Cardiac muscle cell (in vitro differentiated cells and primary cell): Measurements from ENCODE around the gene NOC4L. TPM values are rescaled to one million over a fixed set of nuclear protein-coding genes. Genes with fewer than 3 reads are reported as not detected.

Experiments
- DNase-seq, 2 donors: peaks; one replicate each; pipeline versions ENCODE4 v3.0.0 to v3.0.0-alpha.2; 2010 to 2017; ENCODE audit warnings: low read depth in 1 of 2, low spot score in 1 of 2
- H3K27ac ChIP-seq: fragments of 200-600 bp; sonication (generic); 2 replicates; pipeline ENCODE4 v1.5.1; 2016
- H3K27me3 ChIP-seq: fragments of 200-600 bp; sonication (generic); 2 replicates; pipeline ENCODE4 v1.6.0; 2016; ENCODE audit warnings: control low read depth
- H3K36me3 ChIP-seq: fragments of 200-600 bp; sonication (generic); 2 replicates; pipeline ENCODE4 v1.5.1; 2016; ENCODE audit warnings: control low read depth
- H3K4me1 ChIP-seq: fragments of 200-600 bp; sonication (generic); 2 replicates; pipeline ENCODE4 v1.8.1; 2017; ENCODE audit warnings: low read depth, mild to moderate bottlenecking, mixed run types
- H3K4me3 ChIP-seq: fragments of 200-600 bp; sonication (generic); 2 replicates; pipeline ENCODE4 v1.5.1; 2016; ENCODE audit warnings: mild to moderate bottlenecking
- H3K9me3 ChIP-seq: fragments of 200-600 bp; sonication (generic); 2 replicates; pipeline ENCODE4 v1.5.1; 2017; ENCODE audit warnings: low read depth, mild to moderate bottlenecking, control low read depth
- polyA plus RNA-seq: library from polyadenylated mRNA; unstranded; fragments of >200 nt; fragmentation: Nextera tagmentation; extraction: Ambion mirVana; gene quantifications from 2 replicates; pipeline ENCODE4 v1.2.1, GENCODE V29; 2016
- total RNA-seq: library from RNA; depleted of rRNA; stranded (reverse); fragments of >200 nt; gene quantifications from 2 replicates; pipeline ENCODE4 v1.2.3, GENCODE V29; 2016
- TF ChIP-seq, protein P1 (sequence below): IDR thresholded peaks from 2 replicates; pipeline ENCODE4 v1.5.1; 2012; ENCODE audit warnings: low read depth, mild to moderate bottlenecking, low read length

Gene NOC4L
- total and polyA plus RNA-seq, 2 experiments from 2014 or later, result 17.1 to 33.1 TPM

DNA sequence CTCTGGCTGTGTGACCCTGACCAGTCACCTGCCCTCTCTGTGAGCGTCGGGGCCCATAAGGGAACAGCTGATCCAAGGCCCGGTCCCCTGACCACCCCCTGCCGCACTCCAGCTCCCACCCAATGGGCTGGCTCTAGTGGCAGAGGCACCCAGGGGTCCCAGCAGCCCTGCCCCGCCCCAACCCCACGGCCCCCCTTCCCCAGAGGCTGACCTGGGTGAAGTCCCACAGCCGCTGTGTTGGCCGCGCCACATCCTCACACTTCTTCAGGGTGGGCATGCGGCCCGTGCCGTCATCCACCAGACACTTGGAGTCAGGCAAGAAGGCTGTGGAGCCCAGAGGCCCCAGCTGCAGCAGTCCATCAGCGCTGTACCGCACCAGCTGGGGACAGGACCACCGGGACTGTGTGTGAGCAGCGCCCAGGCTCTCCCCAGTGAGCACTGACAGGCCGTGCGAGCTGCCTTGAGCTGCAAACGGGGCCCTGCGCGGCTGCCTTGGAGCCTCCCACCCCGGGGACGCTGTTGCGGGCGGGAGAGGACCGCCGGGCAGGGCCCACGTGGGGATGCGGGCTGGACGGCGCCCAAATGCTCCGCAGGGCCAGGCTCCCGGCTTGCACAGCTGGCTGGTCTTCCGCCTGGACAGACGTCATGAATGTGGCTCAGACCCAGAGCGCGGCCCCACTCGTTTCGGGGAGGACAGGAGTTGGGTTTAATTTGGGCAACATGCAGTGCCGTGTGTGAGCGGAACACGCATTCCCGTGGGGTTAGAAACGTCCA is 53.5 kb downstream of the NOC4L start:
- TF ChIP-seq, protein P1, sequence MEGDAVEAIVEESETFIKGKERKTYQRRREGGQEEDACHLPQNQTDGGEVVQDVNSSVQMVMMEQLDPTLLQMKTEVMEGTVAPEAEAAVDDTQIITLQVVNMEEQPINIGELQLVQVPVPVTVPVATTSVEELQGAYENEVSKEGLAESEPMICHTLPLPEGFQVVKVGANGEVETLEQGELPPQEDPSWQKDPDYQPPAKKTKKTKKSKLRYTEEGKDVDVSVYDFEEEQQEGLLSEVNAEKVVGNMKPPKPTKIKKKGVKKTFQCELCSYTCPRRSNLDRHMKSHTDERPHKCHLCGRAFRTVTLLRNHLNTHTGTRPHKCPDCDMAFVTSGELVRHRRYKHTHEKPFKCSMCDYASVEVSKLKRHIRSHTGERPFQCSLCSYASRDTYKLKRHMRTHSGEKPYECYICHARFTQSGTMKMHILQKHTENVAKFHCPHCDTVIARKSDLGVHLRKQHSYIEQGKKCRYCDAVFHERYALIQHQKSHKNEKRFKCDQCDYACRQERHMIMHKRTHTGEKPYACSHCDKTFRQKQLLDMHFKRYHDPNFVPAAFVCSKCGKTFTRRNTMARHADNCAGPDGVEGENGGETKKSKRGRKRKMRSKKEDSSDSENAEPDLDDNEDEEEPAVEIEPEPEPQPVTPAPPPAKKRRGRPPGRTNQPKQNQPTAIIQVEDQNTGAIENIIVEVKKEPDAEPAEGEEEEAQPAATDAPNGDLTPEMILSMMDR, result no peak
- no peaks in the 10 kb centered on the region for H3K9me3 ChIP-seq
- no peaks in the 10 kb centered on the region for H3K27me3 ChIP-seq
- H3K36me3 ChIP-seq, result no peaks in the 10 kb centered on the region
- peak in 1 of 2 donors; percentile 44 for DNase-seq
- no peak overlapping the region for H3K4me3 ChIP-seq
- no peaks in the 10 kb centered on the region for H3K4me1 ChIP-seq
- H3K27ac ChIP-seq, result no peak overlapping the region

DNA sequence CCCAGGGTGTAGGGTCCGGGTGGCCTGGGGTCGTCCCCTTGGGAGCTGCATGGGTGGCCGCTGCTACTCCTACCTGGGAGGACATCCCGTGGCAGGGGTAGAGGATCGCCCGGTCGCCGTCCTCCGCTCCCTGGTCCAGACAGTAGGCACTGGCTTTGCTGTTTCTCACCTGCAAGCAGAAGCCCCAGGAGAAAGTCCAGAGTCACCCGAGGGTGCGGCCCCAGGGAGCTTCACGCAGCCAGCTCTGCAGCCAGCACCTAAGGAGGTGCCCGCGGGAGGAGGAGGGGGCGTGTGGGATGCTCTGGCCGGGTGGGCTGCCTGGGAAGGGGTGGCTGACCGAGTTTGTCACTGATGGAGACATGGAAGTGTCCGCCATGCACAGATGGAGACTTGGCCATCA is 54.8 kb downstream of the NOC4L start:
- TF ChIP-seq, protein P1, result no peak
- no peak overlapping the region for H3K4me3 ChIP-seq
- no peaks in the 10 kb centered on the region for H3K4me1 ChIP-seq
- no peaks in the 10 kb centered on the region for H3K36me3 ChIP-seq
- peaks cover 2% of the 10 kb centered on the region for H3K27me3 ChIP-seq
- no peak overlapping the region for H3K27ac ChIP-seq
- DNase-seq, result no peak
- H3K9me3 ChIP-seq, result no peaks in the 10 kb centered on the region

DNA sequence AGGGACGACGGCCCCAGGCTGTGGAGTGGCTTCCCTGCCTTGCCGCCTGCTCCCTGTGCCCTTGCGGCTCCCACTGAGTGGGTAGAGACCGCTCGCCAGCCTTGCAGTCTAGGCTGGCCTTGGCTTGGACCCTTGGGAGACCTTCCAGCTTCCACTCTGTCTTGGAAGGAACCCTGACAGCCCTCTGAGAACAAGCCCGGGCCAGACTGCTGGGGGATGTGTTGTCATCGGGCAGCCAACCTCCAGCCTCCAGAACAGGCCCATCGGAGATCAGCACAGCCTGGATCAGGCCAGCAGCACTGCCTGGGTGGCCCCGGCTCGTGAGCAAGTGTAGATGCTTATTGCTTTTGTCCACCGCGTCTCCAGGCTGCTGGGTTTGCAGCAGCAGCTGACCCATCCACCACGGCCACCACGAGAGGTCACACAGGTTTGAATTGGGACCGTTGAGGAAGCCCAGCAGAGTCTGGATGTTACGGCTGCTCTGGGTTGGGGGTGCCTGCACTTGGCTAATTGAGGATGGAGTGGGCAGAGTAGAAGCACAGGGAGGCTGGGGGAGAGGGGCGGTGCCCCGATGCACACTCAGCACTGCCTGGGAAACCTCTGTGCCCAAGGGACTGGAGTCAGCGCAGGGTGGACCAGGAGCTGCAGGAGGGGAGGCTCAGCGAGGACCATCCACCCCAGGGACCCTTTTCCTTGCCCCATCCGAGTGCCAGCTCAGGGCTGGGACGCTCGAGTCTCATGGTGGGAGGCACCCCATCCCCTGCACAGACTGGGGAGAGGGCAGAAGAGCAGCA is 55.5 kb downstream of the NOC4L start:
- no peak for DNase-seq
- Histone ChIP-seq H3K27ac (no peak overlapping the region), H3K27me3 (peaks cover 8% of the 10 kb centered on the region), H3K4me3 (no peak overlapping the region), H3K4me1 (no peaks in the 10 kb centered on the region), H3K36me3 (no peaks in the 10 kb centered on the region), H3K9me3 (no peaks in the 10 kb centered on the region)
- TF ChIP-seq, protein P1, result no peak

DNA sequence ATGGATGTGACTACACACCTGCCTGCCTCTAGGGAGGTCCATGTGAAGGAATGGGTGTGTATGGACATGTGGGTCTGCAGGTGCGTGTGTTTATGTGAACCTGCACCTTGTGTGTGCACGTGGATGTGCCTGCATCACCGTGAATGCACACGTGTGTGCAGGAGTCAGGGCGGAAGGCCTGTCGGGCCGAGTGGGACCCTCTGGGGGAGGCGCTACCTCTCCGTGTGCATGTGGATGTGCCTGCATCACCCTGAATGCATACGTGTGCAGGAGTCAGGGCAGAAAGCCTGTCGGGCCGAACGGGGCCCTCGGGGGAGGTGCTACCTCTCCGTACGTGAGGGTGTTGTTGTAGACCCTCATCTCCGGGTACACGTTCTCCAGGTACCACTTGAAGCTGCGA is 56.5 kb downstream of the NOC4L start:
- H3K4me3 ChIP-seq, result no peak overlapping the region

DNA sequence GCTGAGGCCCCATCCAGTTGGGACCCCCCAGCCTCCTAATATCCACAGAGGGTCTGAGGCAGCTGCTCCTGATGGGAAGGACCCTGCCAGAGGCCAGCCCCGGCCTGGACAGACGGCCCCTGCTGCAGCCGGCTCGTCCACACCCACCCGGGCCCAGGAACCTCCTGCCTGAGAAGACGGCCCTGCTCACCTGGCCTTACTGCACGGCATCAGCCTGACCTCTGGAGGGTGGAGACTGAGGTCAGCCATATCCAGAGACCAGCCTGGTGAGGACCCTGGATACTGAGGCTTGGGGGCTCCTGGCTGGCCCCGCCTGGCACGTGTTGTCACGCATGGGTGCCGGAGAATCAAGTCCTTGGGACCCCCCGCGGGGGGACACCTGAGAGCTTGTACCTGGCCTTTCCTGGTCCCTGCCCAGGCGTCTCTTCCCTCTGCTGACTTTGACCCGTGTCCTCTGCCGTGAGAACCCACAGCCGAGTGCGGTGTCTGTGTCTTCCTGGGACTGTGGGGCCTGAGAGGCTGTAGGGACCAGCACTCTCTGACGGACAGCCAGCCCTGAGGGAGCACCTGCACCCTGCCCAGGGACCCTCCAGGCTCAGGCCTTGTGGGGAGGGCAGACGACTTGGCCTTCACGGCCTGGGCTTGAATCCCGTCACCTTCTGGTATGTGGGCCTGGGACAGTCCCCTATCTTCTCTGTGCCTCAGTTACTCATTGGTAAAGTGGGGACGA is 57.3 kb downstream of the NOC4L start:
- Histone ChIP-seq H3K4me1 (no peaks in the 10 kb centered on the region), H3K4me3 (no peak overlapping the region), H3K27me3 (peaks cover 25% of the 10 kb centered on the region), H3K9me3 (no peaks in the 10 kb centered on the region), H3K36me3 (no peaks in the 10 kb centered on the region), H3K27ac (no peak overlapping the region)
- TF ChIP-seq, protein P1, result no peak
- DNase-seq, result no peak

More for the DNA sequence above, 56.5 kb downstream of the NOC4L start:
- no peak overlapping the region for H3K27ac ChIP-seq
- no peaks in the 10 kb centered on the region for H3K9me3 ChIP-seq
- peaks cover 19% of the 10 kb centered on the region for H3K27me3 ChIP-seq
- no peaks in the 10 kb centered on the region for H3K4me1 ChIP-seq
- no peaks in the 10 kb centered on the region for H3K36me3 ChIP-seq
- no peak for DNase-seq
- TF ChIP-seq, protein P1, result no peak
